Thoracic aorta (tissue), 2 donors: ENCODE results near the gene DNAJC17. TPM values are rescaled to one million over a fixed set of nuclear protein-coding genes. Genes with fewer than 3 reads are reported as not detected.

ENCODE experiments used
- ATAC-seq: fragments of 150-250 bp; one replicate; pipeline ENCODE4 v1.8.0; 2017; ENCODE audit warnings: low read depth; ENCODE audit not compliant: insufficient number of reproducible peaks, low FRiP score
- DNase-seq: peaks from one replicate; pipeline ENCODE4 v3.0.0-alpha.2; 2020; ENCODE audit warnings: low spot score
- H3K27ac ChIP-seq, 2 donors: fragments of 200-600 bp; sonication (generic); 1 replicate in 1 of 2; 2 replicates in 1 of 2; pipeline ENCODE4 v1.5.1; 2016; ENCODE audit warnings: mild to moderate bottlenecking in 2 of 2, moderate library complexity in 2 of 2
- H3K27me3 ChIP-seq: fragments of 200-600 bp; sonication (generic); replicated peaks from 2 replicates; pipeline ENCODE4 v1.6.0; 2016; ENCODE audit warnings: mild to moderate bottlenecking; ENCODE audit not compliant: insufficient read depth
- H3K36me3 ChIP-seq: fragments of 200-600 bp; sonication (generic); one replicate; pipeline ENCODE4 v1.5.1; 2016
- H3K4me1 ChIP-seq, 2 donors: fragments of 200-600 bp; sonication (generic); 1 replicate in 1 of 2; 2 replicates in 1 of 2; pipeline versions ENCODE4 v1.5.1 to v1.6.0; 2016; ENCODE audit warnings: low read depth in 2 of 2, mild to moderate bottlenecking in 1 of 2; ENCODE audit not compliant: control insufficient read depth in 1 of 2
- H3K4me3 ChIP-seq: fragments of 200-600 bp; sonication (generic); 2 replicates; pipeline ENCODE4 v1.5.1; 2016; ENCODE audit warnings: mild to moderate bottlenecking
- H3K9me3 ChIP-seq: fragments of 200-600 bp; sonication (generic); 2 replicates; pipeline ENCODE4 v1.5.1; 2016
- CTCF ChIP-seq: fragments of 200-600 bp; sonication (generic); IDR thresholded peaks from one replicate; pipeline ENCODE4 v1.5.1; 2019; ENCODE audit warnings: antibody characterized with exemption
- total RNA-seq, 2 donors: library from RNA; depleted of rRNA; stranded (reverse); fragments of >200 nt; gene quantifications; one replicate each; pipeline versions ENCODE4 v1.1.0 to v1.2.3, GENCODE V29; 2016

The DNAJC17 gene
- total RNA-seq, 2 donors from 2014 or later = 6.1 to 20.4 TPM

DNA sequence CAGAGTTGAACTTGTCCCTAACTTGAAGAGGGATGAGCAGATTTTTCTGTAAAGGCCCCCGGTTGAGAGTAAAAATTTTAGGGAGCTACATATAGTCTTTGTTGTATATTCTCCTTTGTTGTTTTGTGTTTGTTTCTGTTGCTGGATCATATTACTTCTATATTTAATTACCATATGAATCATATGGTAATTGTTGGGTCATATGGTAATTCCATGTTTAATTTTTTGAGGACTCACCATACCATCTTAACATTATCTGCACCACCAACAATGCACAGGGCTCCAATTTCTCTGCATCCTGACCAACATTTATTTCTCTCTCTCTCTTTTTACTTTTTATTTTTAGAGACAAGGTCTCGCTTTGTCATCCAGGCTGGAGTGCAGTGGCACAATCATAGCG lies 7.8 kb downstream of the DNAJC17 start:
- H3K27ac ChIP-seq = no peak overlapping the region

GRCh38 chr15:40796512-40796911 lies 10.8 kb downstream of the DNAJC17 start:
- no peaks in the 10 kb centered on the region for H3K36me3 ChIP-seq
- TF ChIP-seq CTCF = no peak
- ATAC-seq = no peak
- H3K27me3 ChIP-seq = no peaks in the 10 kb centered on the region
- no peak overlapping the region for H3K27ac ChIP-seq
- H3K4me3 ChIP-seq = no peak overlapping the region
- H3K9me3 ChIP-seq = no peaks in the 10 kb centered on the region
- no peak for DNase-seq
- H3K4me1 ChIP-seq = peaks cover 0 to 5% of the 10 kb centered on the region in 2 donors

More for the DNA sequence above, 7.8 kb downstream of the DNAJC17 start:
- Histone ChIP-seq H3K4me1 (peaks cover 0 to 5% of the 10 kb centered on the region in 2 donors), H3K9me3 (no peaks in the 10 kb centered on the region), H3K4me3 (no peak overlapping the region), H3K36me3 (no peaks in the 10 kb centered on the region), H3K27me3 (no peaks in the 10 kb centered on the region)
- no peak for ATAC-seq
- no peak for TF ChIP-seq CTCF
- DNase-seq = no peak

DNA sequence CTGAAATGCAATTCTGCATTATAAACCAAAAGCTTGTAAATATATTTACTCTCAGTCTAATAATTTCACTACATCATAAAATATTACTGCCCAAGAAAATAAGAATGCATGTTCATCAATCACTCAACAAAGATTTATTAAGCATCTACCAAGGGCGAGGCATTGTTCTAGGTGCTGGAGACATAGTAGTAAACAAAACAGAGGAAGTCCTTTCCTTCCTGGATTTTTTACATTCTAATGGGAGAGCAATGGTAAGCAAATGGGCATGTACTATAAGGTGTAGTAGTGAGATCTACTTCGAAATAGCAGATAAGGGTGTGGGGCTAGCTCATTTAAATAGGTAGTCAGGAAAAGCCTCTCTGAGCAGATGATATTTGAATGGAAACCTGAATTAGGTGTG lies 11.2 kb downstream of the DNAJC17 start:
- ATAC-seq = no peak
- H3K27me3 ChIP-seq = no peaks in the 10 kb centered on the region
- no peaks in the 10 kb centered on the region for H3K9me3 ChIP-seq
- no peak overlapping the region for H3K4me3 ChIP-seq
- H3K36me3 ChIP-seq = no peaks in the 10 kb centered on the region
- TF ChIP-seq CTCF = no peak
- H3K4me1 ChIP-seq = peaks cover 0 to 5% of the 10 kb centered on the region in 2 donors
- DNase-seq = no peak
- H3K27ac ChIP-seq = no peak overlapping the region

- Histone ChIP-seq H3K4me1 (peaks cover 4 to 5% of the 10 kb centered on the region in 2 donors), H3K27me3 (no peaks in the 10 kb centered on the region), H3K9me3 (no peaks in the 10 kb centered on the region), H3K4me3 (no peak overlapping the region), H3K36me3 (no peaks in the 10 kb centered on the region), H3K27ac (no peak overlapping the region)
- TF ChIP-seq CTCF = no peak
- DNase-seq (no peak), ATAC-seq (no peak)
Observed at GRCh38 chr15:40793216-40793989, 13.9 kb downstream of the DNAJC17 start.

DNA sequence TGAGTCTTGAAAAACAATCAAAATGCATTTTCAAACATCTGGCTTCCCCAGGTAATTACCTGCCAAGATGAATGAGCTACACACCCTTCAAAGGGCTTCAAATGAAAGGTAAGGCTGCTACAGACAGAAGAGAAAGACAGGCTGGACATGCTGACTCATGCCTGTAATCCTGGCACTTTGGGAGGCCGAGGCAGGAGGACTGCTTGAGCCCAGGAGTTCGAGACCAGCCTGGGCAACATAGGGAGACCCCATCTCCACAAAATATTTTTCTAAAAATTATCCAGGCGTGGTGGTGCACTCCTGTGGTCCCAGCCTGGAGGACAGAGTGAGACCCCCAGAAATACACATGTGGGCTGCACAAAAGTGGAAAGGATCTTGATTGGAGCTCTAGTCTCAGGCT lies 14.9 kb downstream of the DNAJC17 start:
- TF ChIP-seq CTCF = no peak
- Histone ChIP-seq H3K4me3 (no peak overlapping the region), H3K9me3 (no peaks in the 10 kb centered on the region), H3K27me3 (no peaks in the 10 kb centered on the region), H3K36me3 (no peaks in the 10 kb centered on the region), H3K27ac (no peak overlapping the region), H3K4me1 (peaks cover 10 to 13% of the 10 kb centered on the region in 2 donors)
- no peak for ATAC-seq
- no peak for DNase-seq
